AG10803 (cell line): ENCODE results near the gene DCBLD1.

ENCODE experiments used
- DNase-seq: peaks from one replicate; pipeline ENCODE4 v3.0.0; 2010; ENCODE audit warnings: low read depth
- H3K4me3 ChIP-seq: 2 replicates; pipeline ENCODE4 v1.5.1; 2011; ENCODE audit warnings: mild to moderate bottlenecking, low read length, control low read depth
- CTCF ChIP-seq: conservative IDR thresholded peaks from 2 replicates; pipeline ENCODE4 v1.5.1; 2011; ENCODE audit warnings: mild to moderate bottlenecking, low read length, control low read depth, inconsistent platforms

The DCBLD1 gene

DNA sequence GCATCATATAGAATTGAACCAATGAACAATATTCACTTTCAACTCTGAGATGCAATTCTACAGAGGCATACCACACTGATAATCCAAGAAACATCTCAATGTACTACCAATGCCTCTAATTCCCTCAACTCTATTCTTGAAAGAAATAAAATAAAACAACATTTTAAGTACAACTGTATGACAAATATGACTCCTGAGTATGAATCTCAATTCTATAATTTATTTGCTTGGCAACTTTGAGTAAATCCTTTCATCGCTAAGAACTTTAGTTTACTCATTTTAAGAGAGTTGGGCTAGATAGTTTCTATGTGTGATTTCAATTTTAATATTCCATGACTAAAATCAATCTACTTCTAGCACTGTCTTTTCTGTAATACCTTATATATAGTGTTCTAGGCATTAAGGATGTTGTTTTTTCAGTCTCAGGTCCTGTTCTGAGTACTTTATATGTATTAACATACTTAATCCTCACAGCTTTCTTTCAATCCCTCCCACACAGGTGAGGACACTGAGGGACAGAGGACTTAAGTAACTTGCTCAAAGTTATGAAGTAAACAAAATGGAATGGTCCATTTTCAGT is 86.4 kb downstream of the DCBLD1 start:
- no peak for TF ChIP-seq CTCF
- H3K4me3 ChIP-seq, result no peak overlapping the region
- no peak for DNase-seq

- H3K4me3 ChIP-seq, result no peak overlapping the region
- no peak for DNase-seq
- no peak for TF ChIP-seq CTCF
These were observed 90.7 kb downstream of the DCBLD1 start for GRCh38 chr6:117573006-117573680.

DNA sequence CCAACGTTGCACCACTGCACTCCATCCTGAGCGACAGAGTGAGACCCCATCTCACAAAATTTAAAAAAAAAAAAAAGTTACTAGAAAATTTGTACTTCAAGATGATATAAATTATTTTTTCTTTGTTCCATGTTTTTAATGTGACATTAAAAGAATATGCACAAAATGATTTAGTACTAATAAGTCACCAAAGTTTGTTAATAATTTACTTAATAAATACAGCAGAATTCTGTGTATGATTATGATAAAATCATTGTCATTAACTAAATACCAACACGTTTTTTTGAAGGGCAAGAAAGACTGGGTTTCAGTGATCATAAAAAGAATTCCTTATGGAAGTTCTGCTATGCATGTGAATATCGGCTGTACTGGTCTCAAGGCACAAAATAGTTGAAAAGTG is 91.7 kb downstream of the DCBLD1 start:
- TF ChIP-seq CTCF, result no peak
- DNase-seq, result no peak
- H3K4me3 ChIP-seq, result no peak overlapping the region

GRCh38 chr6:117585647-117586046 is 103.2 kb downstream of the DCBLD1 start:
- DNase-seq, result no peak
- no peak overlapping the region for H3K4me3 ChIP-seq
- no peak for TF ChIP-seq CTCF

DNA sequence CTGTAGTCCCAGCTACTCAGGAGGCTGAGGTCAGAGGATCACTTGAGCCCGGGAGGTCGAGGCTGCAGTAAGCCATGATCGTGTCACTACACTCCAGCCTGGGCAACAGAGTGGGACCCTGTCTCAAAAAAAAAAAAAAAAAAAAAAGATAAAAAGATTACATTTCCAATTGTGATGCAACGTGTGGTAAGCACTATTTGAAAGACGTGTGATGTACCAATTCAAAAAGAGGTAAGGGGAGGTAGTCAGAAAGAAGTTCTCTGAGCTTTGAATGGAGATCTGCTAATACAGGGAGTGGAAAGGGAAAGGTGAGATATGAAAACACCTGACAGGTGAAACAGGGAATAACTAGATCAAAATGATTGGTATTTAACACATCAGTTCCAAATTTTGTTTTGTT is 108.0 kb downstream of the DCBLD1 start:
- no peak for DNase-seq
- H3K4me3 ChIP-seq, result no peak overlapping the region
- TF ChIP-seq CTCF, result no peak

GRCh38 chr6:117591405-117591804 is 108.9 kb downstream of the DCBLD1 start:
- no peak for DNase-seq
- no peak overlapping the region for H3K4me3 ChIP-seq
- TF ChIP-seq CTCF, result no peak
